NCI-H1694 (cell line): ENCODE results near the gene ACTR6.

Source experiments
- DNase-seq: peaks from one replicate; lab custom pipeline; 2025; lab: John Stamatoyannopoulos, UW

The ACTR6 gene

GRCh38 chr12:100267603-100268281 lies 67.1 kb downstream of the ACTR6 start:
- DNase-seq = no peak

DNA sequence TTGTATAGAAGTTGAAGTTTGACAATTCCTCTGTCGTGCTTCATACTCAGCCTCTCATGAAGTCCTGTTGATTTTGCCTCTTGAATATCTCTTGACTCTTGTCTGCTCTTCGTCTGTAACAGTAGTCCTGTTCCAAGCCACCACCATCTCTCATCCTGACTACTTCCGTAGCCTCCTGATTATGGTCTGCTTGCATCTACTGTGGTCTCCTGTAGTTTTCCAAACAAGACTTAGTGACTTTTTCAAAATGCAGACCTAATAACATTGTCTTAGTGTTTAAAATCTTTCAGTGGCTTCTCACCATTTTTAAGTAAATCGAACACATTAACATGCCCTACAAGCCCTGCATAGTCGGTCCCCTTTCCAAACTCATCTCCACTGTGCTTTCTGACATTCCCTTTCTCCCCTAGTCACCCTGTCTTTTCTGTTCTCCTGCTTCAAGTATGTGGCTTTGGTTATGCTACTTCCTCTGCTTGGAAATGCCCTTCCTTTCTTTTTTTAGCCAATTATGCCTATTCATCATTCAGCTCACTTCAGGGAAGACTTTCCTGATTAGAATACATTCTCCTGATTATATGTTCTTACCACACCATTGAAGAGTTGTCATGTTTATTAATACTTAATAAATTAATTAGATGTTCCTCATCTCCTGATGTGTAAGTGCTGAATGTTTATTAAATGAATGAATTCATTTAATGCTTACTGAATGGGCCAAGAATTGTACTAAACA lies 68.4 kb downstream of the ACTR6 start:
- DNase-seq = no peak

- DNase-seq = peak; percentile 11
Observed at GRCh38 chr12:100273782-100274181, 73.2 kb downstream of the ACTR6 start.
